ENCODE measurements around the gene C1RL. TPM values are rescaled to one million over a fixed set of nuclear protein-coding genes. Genes with fewer than 3 reads are reported as not detected.
"Not testable (repeated sequence)": the region's sequence is repeated elsewhere in the genome, so short reads cannot be mapped to it uniquely, and the experiment has no call there.

Gene C1RL
- total RNA-seq, 1 experiment from 2014 or later: 18.0 TPM

- DNase-seq (ENCODE audit: low read depth): no peak
These were observed 7.9 kb upstream of the C1RL start for GRCh38 chr12:7116916-7117315.

- no peak for DNase-seq (ENCODE audit: low read depth)
These were observed 7.2 kb upstream of the C1RL start for GRCh38 chr12:7116196-7116595.

GRCh38 chr12:7114851-7115250 is 5.8 kb upstream of the C1RL start:
- DNase-seq (ENCODE audit: low read depth): no peak

- no peak for DNase-seq (ENCODE audit: low read depth)
These were observed 5.0 kb upstream of the C1RL start for GRCh38 chr12:7114008-7114407.

- DNase-seq (ENCODE audit: low read depth): peak; percentile 42
These were observed 4.4 kb upstream of the C1RL start for GRCh38 chr12:7113389-7113871.

- DNase-seq (ENCODE audit: low read depth): no peak
These were observed 3.0 kb upstream of the C1RL start for GRCh38 chr12:7112041-7112440.

- no peak for DNase-seq (ENCODE audit: low read depth)
These were observed 1.6 kb upstream of the C1RL start for GRCh38 chr12:7110661-7111060.

GRCh38 chr12:7109572-7109920 is 532 bp upstream of the C1RL start:
- DNase-seq (ENCODE audit: low read depth): no peak

- DNase-seq (ENCODE audit: low read depth): peak; percentile 83
These were observed 815 bp downstream of the C1RL start for GRCh38 chr12:7108003-7108795.

GRCh38 chr12:7107636-7108002 is 1.4 kb downstream of the C1RL start:
- no peak for DNase-seq (ENCODE audit: low read depth)

- not testable (repeated sequence) for DNase-seq (ENCODE audit: low read depth)
These were observed 1.8 kb downstream of the C1RL start for GRCh38 chr12:7107181-7107580.

- DNase-seq (ENCODE audit: low read depth): no peak
These were observed 2.9 kb downstream of the C1RL start for GRCh38 chr12:7106082-7106481.

GRCh38 chr12:7103837-7104584 is 5.0 kb downstream of the C1RL start:
- no peak for DNase-seq (ENCODE audit: low read depth)

GRCh38 chr12:7102582-7102981 is 6.4 kb downstream of the C1RL start:
- no peak for DNase-seq (ENCODE audit: low read depth)

GRCh38 chr12:7101694-7102131 is 7.3 kb downstream of the C1RL start:
- DNase-seq (ENCODE audit: low read depth): no peak

GRCh38 chr12:7101047-7101693 is 7.8 kb downstream of the C1RL start:
- no peak for DNase-seq (ENCODE audit: low read depth)

GRCh38 chr12:7100239-7100638 is 8.8 kb downstream of the C1RL start:
- DNase-seq (ENCODE audit: low read depth): no peak

- no peak for DNase-seq (ENCODE audit: low read depth)
These were observed 9.6 kb downstream of the C1RL start for GRCh38 chr12:7099290-7099996.

- DNase-seq (ENCODE audit: low read depth): no peak
These were observed 12.0 kb downstream of the C1RL start for GRCh38 chr12:7096979-7097378.

GRCh38 chr12:7096006-7096932 is 12.7 kb downstream of the C1RL start:
- no peak for DNase-seq (ENCODE audit: low read depth)

Data from HT1080 (cell line).